K562 (cell line): Measurements from ENCODE around the gene HP. TPM values are rescaled to one million over a fixed set of nuclear protein-coding genes. Genes with fewer than 3 reads are reported as not detected.

Source experiments
- ATF7 ChIP-seq: fragments of 450-650 bp; IDR thresholded peaks from 2 replicates; pipeline ENCODE4 v1.7.1; 2014; ENCODE audit warnings: mild to moderate bottlenecking, moderate library complexity
- CBX3 ChIP-seq, 2 experiments: IDR thresholded peaks; 1 replicate in 1 of 2; 2 replicates in 1 of 2; pipeline ENCODE4 v1.6.1; 2012; ENCODE audit warnings: inconsistent platforms in 2 of 2, low read length in 2 of 2, borderline replicate concordance in 1 of 2, control low read depth in 1 of 2
- CCNT2 ChIP-seq: IDR thresholded peaks from 2 replicates; pipeline ENCODE4 v1.6.1; 2011; ENCODE audit warnings: borderline replicate concordance, low read depth, mild to moderate bottlenecking, moderate library complexity, mixed read lengths, low read length; ENCODE audit not compliant: insufficient read length; ENCODE audit errors: extremely low read depth
- CREB3 ChIP-seq: fragments of 450-650 bp; conservative IDR thresholded peaks from 2 replicates; pipeline ENCODE4 v1.6.1; 2016; ENCODE audit warnings: missing genetic modification characterization, low read depth, mild to moderate bottlenecking, missing compliant biosample characterization, moderate library complexity
- CTCFL ChIP-seq: IDR thresholded peaks from 2 replicates; pipeline ENCODE4 v1.6.1; 2011; ENCODE audit warnings: borderline replicate concordance, low read depth, mild to moderate bottlenecking, moderate library complexity, low read length; ENCODE audit not compliant: insufficient read depth, poor library complexity, severe bottlenecking
- ERF ChIP-seq: fragments of 450-650 bp; formaldehyde crosslinking; IDR thresholded peaks from 2 replicates; pipeline ENCODE4 v1.4.0; 2020; ENCODE audit warnings: mild to moderate bottlenecking, mixed read lengths
- GTF2F1 ChIP-seq: IDR thresholded peaks from 2 replicates; pipeline ENCODE4 v1.6.1; 2011; ENCODE audit warnings: low read depth, low read length, improper control_type of control experiment
- KLF6 ChIP-seq: fragments of 250-450 bp; sonication (Bioruptor Pico); IDR thresholded peaks from 2 replicates; pipeline ENCODE4 v1.4.0; 2020; ENCODE audit warnings: mild to moderate bottlenecking, moderate library complexity, borderline replicate concordance
- PRPF4 ChIP-seq: fragments of 200-400 bp; formaldehyde crosslinking; IDR thresholded peaks from one replicate; pipeline ENCODE4 v1.6.1; 2017; ENCODE audit warnings: low read length, low read depth, mild to moderate bottlenecking; ENCODE audit not compliant: insufficient read depth, poor library complexity, severe bottlenecking
- RNF219 ChIP-seq: fragments of 250-450 bp; sonication (Bioruptor Pico); IDR thresholded peaks from 2 replicates; pipeline ENCODE4 v1.5.0; 2022; ENCODE audit warnings: mild to moderate bottlenecking
- SRF ChIP-seq, 2 experiments: fragments of 250-450, 450-650 bp in 1 of 2; sonication (Bioruptor Pico) in 1 of 2; sonication (generic) in 1 of 2; formaldehyde crosslinking; IDR thresholded peaks; 2 replicates each; pipeline versions ENCODE4 v1.5.0 to v1.5.1; 2020 to 2022; ENCODE audit warnings: mild to moderate bottlenecking in 1 of 2, missing genetic modification reagents in 1 of 2
- TARDBP ChIP-seq: fragments of 450-650 bp; IDR thresholded peaks from 2 replicates; pipeline ENCODE4 v1.6.1; 2016
- ZNF239 ChIP-seq: fragments of 250-450 bp; sonication (Bioruptor Pico); IDR thresholded peaks from 2 replicates; pipeline ENCODE4 v1.4.0; 2020; ENCODE audit warnings: mild to moderate bottlenecking
- ZNF280A ChIP-seq: fragments of 450-650 bp; IDR thresholded peaks from 2 replicates; pipeline ENCODE4 v1.6.1; 2018; ENCODE audit warnings: mild to moderate bottlenecking, low read depth; ENCODE audit not compliant: partially characterized antibody
- ZNF41 ChIP-seq: fragments of 250-450 bp; sonication (Bioruptor Pico); conservative IDR thresholded peaks from 2 replicates; pipeline ENCODE4 v1.4.0; 2020; ENCODE audit warnings: mild to moderate bottlenecking
- ZZZ3 ChIP-seq: fragments of 450-650 bp; IDR thresholded peaks from 2 replicates; pipeline ENCODE4 v1.6.1; 2016; ENCODE audit warnings: antibody characterized with exemption, mild to moderate bottlenecking, moderate library complexity
- polyA plus RNA-seq, 8 experiments: library from polyadenylated mRNA; depleted of rRNA in 4 of 8; stranded (reverse) in 5 of 8; unstranded in 3 of 8; fragments of >200 nt; fragmentation: Nextera tagmentation in 2 of 8; fragmentation: Illumina TruSeq in 1 of 8; extraction: Ambion mirVana in 2 of 8; extraction: Trizol in 1 of 8; gene quantifications; 2 replicates each; pipeline versions ENCODE4 v1.2.1 to v1.2.3, GENCODE V29; 2011 to 2014; ENCODE audit warnings: inconsistent platforms in 1 of 8, missing spikeins in 1 of 8
- total RNA-seq, 7 experiments: library from RNA; depleted of rRNA in 6 of 7; stranded (reverse); fragments of >200 nt in 6 of 7; fragmentation: Illumina TruSeq in 2 of 7; extraction: Trizol in 2 of 7; gene quantifications; 2 replicates each; pipeline versions ENCODE4 v1.2.1 to v1.2.3, GENCODE V29; 2011 to 2021; ENCODE audit warnings: low replicate concordance in 1 of 7

HP gene
- total and polyA plus RNA-seq, 9 of the 15 experiments (the other 6 are each of a cell fraction or from before 2014, with no cell fraction given): 0.04 to 8.7 TPM; not detected in 7

- no peak for TF ChIP-seq CTCFL
- no peak for TF ChIP-seq ERF
- no peak for TF ChIP-seq ZNF239 (CRISPR knock-in tag)
- no peak for TF ChIP-seq ZNF41
- no peak for TF ChIP-seq ZZZ3
- TF ChIP-seq SRF (CRISPR knock-in tag; IDR thresholded peaks at IDR 0.05): no peak
- TF ChIP-seq PRPF4: no peak
- no peak for TF ChIP-seq GTF2F1
- TF ChIP-seq KLF6 (CRISPR knock-in tag): no peak
- TF ChIP-seq RNF219: no peak
- TF ChIP-seq CCNT2: no peak
- no peak for TF ChIP-seq CREB3 (tag)
- TF ChIP-seq ATF7: no peak
- TF ChIP-seq ZNF280A: peak; percentile 94
- peak in 1 of 2 experiments; percentile 80; a peak in 2 of 3 replicates for TF ChIP-seq CBX3 (IDR thresholded peaks at IDR 0.05; ENCODE audit: borderline replicate concordance in 1 of 2, low read length in 2 of 2)
- no peak for TF ChIP-seq TARDBP
Measured at GRCh38 chr16:72049110-72049509, 5.2 kb upstream of the HP start (continued).
